ENCODE data around the gene SLC26A11.
"Not testable (repeated sequence)": the region's sequence is repeated elsewhere in the genome, so short reads cannot be mapped to it uniquely, and the experiment has no call there.

The SLC26A11 gene

DNA sequence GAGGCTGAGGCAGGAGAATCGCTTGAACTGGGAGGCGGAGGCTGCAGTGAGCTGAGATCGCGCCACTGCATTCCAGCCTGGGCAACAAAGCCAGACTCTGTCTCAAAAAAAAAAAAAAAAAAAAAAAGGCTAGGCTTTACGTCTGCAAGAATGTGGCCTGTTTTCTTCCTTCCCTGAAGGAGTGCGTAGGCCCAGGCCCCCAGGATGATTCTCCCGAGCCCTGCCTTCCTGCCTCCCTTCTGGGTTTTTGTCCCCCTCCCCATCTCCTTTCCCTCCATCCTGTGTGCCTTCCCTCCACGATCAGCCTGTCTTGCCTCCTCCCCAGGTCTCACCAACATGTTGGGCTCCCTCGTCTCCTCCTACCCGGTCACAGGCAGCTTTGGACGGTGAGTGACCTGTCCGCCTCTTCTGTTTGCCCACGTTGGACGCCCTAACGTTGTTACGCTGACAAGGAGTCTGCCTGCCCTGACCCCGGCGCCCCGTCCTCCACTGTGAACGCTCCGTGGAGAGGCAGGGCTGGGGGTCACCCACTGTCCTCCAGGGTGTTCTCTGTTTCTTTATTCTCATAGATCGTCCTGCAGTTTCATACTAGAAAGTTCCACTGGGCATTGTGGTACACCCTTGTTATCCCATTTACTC is 24.8 kb downstream of the SLC26A11 start:
- no peak for DNase-seq (ENCODE audit: low spot score)

DNA sequence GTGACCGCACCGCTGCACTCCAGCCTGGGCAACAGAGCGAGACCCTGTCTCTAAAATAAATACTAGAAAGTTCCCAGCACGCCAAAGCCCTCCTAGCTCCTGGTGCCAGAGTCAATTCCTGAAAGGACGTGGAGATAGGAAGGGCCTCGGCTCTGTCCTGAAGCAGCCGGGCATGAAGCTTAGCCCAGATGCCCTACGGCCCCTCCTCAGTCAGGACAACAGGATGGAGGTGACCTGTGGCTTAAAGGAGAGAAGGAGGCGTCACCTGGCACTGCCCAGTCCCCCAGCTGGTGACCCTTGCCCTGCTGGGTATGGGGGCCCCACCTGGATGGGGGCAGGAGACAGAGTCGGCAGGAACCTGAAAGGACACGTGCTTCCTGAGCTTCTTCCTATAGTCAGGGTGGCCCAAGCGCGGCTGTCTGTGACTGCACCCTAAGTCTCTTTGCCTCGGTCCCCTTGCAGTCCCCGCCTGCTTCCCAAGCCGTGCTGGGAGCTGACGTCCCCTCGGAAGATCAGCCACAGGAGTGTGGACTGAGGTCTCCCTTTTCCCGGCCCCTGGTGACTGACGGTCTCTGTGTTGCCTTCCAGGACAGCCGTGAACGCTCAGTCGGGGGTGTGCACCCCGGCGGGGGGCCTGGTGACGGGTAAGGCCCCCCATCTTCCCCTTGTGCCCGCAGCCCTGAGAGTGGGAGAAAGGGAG is 25.5 kb downstream of the SLC26A11 start:
- no peak for DNase-seq (ENCODE audit: low spot score)

DNA sequence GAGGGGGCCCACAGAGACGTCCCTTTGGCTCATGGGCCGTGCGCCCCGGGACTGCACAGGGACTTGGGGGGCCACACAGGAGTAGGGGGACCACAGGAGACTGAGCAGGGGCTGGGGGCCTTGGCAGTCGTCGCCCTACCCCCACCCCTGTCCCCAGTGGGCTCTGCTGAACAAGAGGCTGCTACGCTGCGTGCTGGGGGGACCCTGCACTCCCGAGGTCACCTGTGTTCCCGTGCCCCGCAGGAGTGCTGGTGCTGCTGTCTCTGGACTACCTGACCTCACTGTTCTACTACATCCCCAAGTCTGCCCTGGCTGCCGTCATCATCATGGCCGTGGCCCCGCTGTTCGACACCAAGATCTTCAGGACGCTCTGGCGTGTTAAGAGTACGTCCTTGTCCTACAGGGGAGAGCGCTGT is 26.0 kb downstream of the SLC26A11 start:
- DNase-seq (ENCODE audit: low spot score) = no peak

DNA sequence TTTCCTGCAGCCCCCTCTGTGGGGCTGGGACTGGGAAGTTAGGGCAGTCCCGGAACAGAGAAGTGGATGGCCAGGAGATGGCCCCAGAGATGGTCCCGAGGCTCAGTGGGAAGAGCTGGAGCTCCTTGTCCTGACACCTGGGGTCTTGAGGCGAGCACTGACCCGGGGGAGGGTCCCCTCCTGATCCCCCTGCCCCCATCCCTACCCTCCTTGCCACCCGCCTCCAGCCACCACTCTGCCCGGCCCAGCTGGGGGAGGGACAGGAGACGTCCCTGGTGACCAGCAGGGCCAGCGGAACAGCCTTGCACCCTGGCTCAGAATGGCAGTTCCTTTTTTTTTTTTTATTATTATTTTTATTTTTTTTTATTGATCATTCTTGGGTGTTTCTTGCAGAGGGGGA is 26.5 kb downstream of the SLC26A11 start:
- no peak for DNase-seq (ENCODE audit: low spot score)

DNA sequence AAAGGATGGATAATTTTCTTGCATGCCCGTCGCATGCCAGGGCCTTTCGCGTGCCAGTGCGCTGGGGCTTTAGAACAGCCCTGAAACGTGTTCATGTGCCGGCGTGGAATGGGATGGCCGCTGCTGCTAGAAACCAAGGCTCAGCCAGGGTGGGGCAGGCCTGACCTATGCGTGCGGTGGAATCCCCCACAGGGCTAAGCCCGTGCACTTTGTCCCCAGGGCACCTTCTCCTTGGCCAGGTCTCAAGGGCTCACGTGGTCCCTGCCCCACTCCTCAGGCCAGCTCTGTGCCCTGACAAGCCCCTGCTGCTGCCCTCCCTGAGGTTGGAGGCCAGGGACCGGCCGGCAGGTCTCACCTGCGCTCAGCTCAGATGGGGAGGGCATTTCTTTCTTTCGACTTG is 27.3 kb downstream of the SLC26A11 start:
- DNase-seq (ENCODE audit: low spot score) = no peak

DNA sequence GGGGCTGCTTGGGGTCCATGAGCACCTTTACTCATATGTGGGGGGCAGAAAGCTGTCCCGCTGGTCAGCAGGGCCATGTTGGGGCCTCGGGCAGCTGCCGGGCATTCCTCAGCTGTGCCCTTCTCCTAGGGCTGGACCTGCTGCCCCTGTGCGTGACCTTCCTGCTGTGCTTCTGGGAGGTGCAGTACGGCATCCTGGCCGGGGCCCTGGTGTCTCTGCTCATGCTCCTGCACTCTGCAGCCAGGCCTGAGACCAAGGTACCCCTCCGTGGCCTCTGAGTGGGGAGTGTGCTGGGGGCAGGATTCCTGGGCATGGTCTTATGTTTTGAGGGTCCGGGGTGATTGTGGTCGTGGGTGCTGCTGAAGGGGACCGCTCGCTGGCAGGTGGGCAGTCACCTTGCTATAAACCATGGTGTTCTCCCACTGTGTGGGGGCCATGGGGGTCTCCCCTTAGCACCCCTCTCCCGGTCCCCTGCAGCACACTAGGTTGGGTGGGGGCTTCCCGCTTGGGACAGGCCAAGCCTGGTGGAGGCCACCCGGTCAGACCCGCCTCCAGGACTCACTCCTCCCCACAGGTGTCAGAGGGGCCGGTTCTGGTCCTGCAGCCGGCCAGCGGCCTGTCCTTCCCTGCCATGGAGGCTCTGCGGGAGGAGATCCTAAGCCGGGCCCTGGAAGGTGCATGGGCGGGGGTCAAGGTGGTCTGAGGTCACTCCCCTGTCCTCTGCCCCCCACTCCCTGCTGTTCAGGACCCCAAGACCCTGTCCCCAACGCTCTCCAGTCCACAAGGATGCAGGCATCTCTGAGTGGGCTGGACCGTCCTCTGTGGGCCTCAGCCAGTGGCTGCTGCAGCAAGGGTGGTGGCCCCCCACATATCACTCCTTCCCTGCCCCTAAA is 28.0 kb downstream of the SLC26A11 start:
- DNase-seq (ENCODE audit: low spot score) = no peak

DNA sequence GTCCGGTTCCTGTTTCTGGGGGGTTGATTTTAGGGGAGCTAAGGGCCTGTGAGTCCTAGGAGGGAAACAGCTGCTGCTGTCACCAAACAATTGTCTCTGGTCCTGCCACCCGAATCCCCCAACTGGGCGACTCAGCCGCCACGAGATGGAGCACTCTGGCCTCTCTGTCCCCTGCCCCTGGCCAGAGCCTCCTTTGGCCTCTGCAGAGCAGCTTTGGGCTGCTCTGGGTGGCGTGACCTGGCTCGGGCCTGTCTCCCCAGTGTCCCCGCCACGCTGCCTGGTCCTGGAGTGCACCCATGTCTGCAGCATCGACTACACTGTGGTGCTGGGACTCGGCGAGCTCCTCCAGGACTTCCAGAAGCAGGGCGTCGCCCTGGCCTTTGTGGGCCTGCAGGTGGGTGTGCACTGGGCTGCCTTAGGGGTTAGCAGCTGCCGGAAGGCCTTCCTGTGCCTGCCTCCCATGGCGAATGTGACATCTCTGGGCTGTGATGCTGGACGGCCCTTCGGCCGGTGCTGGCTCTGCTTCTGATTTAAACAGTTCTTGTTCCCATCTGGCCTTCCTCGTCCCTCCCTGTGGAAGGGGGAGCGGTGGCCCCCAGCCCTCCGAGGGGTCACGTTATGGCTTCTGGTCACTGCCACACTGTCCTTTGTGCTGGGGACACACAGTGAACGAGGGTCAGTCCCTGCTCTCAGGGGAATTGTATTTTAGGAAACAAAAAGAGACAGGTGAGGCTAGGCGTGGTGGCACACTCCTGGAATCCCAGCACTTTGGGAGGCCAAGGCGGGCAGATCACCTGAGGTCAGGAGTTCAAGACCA is 28.9 kb downstream of the SLC26A11 start:
- DNase-seq (ENCODE audit: low spot score) = no peak

DNA sequence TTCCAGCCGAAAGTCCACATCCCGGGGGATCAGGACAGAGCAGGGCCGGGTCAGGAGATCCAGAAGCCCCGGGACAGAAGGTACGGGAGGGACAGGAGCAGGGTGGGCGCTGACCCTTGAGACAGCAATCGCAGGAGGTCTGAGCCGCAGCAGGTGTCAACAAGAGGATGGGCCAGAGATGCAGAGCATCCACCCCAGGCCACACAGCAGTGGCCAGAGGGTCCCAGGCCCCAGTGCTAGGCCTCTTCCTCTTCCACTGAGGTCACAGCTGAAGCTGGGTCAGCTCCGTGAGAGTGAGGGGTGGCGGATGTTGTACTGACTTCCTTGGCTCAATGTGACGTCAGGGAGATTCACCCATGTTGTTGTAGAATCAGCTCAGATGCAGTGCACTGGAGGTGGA is 31.7 kb downstream of the SLC26A11 start:
- no peak for DNase-seq (ENCODE audit: low spot score)

DNA sequence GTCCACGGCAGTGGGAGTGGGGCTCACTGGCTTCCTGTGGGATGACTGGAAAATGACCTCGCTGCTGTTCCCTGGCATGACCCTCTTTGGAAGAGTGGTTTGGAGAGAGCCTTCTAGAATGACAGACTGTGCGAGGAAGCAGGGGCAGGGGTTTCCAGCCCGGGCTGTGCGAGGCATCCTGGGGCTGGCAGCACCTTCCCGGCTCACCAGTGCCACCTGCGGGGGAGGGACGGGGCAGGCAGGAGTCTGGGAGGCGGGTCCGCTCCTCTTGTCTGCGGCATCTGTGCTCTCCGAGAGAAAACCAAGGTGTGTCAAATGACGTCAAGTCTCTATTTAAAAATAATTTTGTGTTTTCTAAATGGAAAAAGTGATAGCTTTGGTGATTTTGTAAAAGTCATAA is 32.6 kb downstream of the SLC26A11 start:
- no peak for DNase-seq (ENCODE audit: low spot score)

DNA sequence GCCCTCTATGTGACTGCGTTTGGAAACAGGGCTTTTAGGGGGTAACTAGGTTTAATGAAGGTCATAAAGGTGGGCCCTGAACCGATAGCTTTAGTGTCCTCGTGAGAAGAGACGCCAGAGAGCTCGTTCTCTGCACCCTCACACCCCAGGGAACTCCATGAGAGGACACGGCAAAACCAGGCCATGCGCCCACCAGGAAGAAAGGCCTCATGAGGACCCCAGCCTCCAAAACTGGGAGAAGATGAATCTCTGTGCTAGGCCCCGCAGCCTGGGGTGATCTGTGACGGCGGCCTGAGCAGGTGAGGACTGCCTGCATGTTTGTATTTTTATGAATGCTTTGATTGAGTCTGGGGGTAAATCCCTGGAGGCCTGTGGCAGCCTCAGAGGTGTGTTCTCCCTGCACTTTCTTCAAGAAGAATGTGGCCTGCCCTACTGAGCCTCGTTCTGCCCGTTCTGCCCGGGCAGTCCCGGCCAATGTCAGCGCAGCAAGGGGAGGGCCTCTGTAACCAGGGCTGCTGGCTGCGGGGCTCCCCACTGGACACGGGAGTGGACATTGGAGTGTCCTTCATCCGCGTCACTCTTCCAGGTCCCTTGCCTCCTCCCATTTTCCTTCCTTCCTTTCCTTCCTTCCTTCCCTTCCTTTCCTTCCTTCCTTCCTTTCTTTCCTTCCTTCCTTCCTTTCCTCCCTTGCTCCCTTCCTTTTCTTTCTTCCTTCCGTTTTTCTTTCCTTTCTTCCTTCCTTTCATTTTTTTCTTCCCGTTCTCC is 33.6 kb downstream of the SLC26A11 start:
- no peak for DNase-seq (ENCODE audit: low spot score)

DNA sequence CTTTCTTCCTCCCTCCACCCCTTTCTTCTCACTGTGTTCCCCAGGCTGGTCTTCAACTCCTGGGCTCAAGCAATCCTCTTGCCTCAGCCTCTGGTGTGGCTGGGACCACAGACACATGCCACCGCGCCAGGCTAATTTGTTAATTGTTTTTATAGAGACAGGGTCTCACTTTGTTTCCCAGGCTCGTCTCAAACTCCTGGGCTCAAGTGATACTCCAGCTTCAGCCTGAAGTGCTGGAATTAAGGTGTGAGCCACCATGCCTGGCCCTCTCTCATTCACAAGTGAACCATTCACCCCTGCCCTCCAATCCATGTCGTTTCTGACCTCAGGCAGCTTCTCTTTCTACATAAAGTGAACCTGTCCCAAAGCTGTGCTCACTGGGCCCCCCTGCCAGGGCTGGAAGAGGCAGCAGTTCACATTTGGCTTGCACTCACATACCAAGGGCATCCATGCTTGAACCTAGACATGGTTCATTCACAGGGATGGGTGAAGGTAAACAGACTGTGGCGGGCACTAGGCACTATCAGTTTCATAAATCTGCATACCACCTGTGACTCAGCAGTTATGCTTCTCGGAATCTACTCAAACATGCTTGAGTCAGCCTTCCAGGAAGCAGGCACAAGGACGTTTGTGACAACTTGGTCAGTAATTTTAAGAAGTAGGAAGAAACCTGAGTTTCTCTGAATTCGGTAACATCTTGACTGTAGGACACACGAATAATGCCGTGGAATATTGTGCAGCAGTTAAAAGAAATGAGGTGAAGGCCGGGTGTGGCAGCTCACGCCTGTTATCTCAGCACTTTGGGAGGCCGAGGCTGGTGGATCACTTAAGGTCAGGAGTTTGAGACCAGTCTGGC is 34.4 kb downstream of the SLC26A11 start:
- peak; percentile 91 for DNase-seq (ENCODE audit: low spot score)

DNA sequence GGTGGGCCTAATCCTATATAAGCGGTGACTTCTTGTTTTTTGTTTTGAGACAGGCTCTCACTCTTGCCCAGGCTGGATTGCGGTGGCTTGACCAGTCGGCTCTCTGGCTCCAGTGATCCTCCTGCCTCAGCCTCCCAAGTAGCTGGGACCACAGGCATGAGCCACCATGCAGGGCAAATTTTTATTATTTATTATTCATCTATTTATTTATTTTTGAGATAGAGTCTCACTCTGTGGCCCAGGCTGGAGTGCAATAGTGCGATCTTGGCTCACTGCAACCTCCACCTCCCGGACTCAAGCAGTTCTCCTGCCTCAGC is 35.8 kb downstream of the SLC26A11 start:
- no peak for DNase-seq (ENCODE audit: low spot score)

DNA sequence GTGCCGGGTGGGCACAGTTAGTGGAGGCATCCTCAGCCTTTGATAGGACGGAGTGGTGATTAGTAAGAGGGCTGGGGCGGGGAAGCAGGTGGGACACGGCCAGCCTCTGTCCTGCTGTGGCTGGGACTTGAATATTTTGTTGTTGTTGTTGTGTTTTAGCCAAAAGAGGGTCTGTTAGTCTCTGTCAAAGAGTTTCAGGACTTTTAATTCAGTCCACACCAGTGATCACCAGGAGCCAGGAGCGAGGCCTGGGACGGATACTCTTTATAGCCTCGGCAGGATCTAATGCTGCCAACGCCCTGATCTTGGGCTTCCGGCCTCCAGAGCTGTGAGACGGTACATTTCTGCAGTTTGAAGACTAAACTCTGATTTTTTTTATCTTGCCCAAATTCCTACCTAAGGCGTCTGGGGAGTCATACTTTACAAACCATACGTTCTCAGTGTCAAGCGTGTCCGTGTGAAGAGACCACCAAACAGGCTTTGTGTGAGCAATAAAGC is 37.5 kb downstream of the SLC26A11 start:
- DNase-seq (ENCODE audit: low spot score) = no peak

DNA sequence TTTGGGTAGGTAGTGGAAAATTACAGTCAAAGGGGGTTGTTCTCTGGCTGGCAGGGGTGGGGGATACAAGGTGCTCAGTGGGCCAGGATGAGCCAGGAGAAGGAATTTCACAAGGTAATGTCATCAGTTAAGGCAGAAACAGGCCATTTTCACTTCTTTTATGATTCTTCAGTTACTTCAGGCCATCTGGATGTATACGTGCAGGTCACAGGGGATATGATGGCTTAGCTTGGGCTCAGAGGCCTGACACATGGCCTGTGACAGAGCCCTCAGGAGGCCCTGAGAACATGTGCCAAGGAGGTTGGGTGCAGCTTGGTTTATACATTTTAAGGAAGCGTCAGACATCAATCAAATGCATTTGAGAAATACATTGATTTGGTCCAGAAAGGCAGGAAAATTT is 38.1 kb downstream of the SLC26A11 start:
- DNase-seq (ENCODE audit: low spot score) = not testable (repeated sequence)

DNA sequence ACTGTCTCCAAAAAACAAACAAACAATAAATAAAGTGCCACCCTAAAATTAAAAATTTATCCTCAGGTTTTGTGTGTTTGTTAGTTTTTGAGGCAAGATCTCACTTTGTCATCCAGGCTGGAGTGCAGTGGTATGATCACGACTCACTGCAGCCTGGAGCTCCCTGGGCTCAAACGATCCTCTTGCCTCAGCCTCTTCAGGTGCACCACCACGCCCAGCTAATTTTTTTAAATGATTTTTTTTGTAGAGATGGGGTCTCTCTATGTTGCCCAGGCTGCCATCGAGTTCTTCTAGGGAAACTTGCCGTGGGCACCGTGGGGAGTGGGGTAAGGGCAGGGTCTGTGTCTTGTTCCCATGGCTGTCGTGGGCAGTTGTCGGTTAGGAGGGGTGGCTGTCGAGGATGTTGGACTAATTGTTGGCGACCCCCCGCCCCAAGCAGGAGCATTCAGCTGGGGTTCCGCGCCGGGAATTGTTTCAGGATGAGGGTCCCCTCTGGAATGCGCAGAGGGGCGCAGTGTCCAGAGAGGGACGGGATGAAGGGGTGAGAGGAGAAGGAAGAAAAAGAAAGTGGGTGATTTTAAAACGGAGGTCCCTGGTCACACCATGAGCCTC is 39.3 kb downstream of the SLC26A11 start:
- DNase-seq (ENCODE audit: low spot score) = no peak

DNA sequence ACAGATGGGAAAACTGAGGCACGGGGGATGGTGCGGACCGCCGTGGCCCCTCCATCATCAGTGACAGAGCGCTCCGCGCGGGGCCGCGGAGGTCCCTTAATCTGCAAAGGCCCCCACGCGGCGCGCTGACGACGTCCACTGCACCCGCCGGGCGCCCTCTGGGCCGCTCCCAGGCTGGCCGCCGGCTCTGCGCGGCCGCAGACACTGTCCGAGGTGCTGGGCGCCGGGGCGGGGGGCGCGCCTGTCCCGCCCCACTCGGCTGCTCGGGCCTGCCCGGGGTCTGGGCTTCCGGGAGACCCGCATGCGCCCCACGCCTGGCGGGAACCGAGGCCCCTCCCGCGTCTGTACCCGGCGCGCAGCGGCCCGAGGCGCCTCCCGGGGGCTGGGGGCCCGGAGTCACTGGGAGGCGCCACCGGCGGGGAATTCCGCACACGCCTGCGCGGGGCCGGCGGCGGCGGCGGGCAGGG is 39.9 kb downstream of the SLC26A11 start:
- peak; percentile 96 for DNase-seq (ENCODE audit: low spot score)

DNA sequence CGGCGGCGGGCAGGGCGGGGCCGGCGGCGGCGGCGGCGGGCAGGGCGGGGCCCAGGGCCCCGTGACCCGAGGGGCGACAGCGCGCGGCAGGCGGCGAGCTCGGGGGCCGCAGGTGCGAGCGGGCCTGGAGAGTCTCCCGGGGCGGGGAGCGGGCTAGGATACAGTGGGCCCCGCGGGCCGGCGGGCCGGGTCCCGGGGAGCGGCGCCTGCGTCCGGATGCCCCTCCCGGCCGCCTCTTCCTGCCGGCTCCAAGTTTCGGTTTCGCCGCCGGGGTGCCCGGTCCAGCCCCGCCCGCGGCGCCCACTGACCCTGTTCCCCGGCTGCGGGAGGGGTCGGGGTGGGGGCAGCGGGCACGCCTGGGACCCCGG is 40.5 kb downstream of the SLC26A11 start, which contains the start of gene RNF213:
RNF213 (plus strand) TSS at position 62 of the 368 bp plus-strand sequence. CDS start 2,830 bp downstream, outside the sequence.
- DNase-seq (ENCODE audit: low spot score) = peak; percentile 86

DNA sequence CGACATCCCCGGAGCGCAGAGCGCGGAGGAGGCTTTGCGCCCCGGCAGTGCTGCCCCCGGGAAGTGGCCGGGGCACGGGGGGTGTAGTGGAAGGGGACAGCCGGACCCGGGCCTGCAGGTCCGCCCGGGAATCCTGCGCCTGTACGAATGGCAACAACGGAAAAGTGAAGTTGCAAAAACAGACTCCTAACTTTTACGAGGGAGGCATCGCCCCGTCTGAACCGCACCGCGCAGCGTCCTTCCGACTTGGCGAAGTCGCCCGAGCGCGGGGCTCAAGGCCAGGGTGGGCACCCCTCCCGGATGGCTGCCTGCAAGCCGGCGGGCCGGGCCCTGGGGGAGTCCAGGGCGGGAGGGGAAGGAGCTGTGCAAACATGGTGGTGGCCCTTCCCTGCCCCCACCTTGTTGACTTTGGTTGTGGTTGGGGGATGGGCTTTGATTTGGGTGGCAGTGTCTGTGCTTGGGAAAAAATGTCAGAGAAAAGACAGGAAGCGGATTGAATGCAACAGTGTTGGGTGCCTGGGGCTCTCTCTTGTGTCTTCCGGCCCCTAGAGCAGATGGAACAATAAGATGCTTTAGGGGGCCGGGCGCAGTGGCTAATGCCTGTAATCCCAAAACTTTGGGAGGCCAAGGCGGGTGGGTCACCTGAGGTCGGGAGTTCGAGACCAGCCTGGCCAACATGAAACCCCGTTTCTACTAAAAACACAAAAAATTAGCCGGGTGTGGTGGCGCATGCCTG is 41.1 kb downstream of the SLC26A11 start:
- peak; percentile 52 for DNase-seq (ENCODE audit: low spot score)

DNA sequence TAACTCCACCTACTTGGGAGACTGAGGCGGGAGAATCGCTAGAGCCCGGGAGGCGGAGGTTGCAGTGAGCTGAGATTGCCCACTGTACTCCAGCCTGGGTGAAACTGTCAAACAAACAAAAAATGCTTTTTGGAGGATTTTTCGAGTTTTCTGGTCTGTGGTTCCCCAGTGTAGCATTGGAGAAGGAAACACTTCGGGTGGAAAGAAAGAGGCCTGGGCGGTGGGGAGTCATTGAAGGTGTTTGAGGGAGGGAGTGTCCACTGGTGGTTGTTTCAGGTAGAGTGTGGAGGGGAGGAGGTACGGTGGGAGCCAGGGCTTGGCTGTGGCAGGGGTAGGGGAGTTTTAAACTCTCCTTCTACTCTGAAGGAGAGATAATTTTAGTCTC is 41.7 kb downstream of the SLC26A11 start:
- DNase-seq (ENCODE audit: low spot score) = no peak
